ENCODE data around the gene AKAP8. TPM values are rescaled to one million over a fixed set of nuclear protein-coding genes. Genes with fewer than 3 reads are reported as not detected.

The AKAP8 gene
- total and polyA plus RNA-seq, 9 of the 15 experiments (the other 6 are each of a cell fraction or from before 2014, with no cell fraction given) = 3.4 to 56.5 (median 15.0) TPM

GRCh38 chr19:15399234-15399515 lies 19.6 kb upstream of the AKAP8 start:
- H3K9me1 ChIP-seq (ENCODE audit: control insufficient read depth, insufficient read depth, low read length) = peaks cover 3% of the 10 kb centered on the region
- H3K4me1 ChIP-seq (replicated peaks in 1 of 2; ENCODE audit: control insufficient read depth in 2 of 2, insufficient read depth in 2 of 2, low read length in 2 of 2) = peaks cover 0 to 16% of the 10 kb centered on the region in 2 experiments; a peak in 2 of 5 replicates
- H3K27ac ChIP-seq (ENCODE audit: extremely low read depth, low read depth, low read length) = no peak overlapping the region
- in situ Hi-C loops (cut with MboI) (no loop called here), intact Hi-C loops (cut with micrococcal nuclease) (no loop called here)
- FAIRE-seq = no peak
- no peak overlapping the region for H2AFZ ChIP-seq (ENCODE audit: low read depth, low read length)
- 95% methylated on average over 3 of the region's 8 CpGs for WGBS (ENCODE audit: insufficient coverage, low coverage, missing lambda C conversion rate)
- no peak overlapping the region for H3K4me2 ChIP-seq (ENCODE audit: insufficient read depth, low read length)
- CTCF ChIA-PET (ENCODE audit: low intra/inter-chr PET ratio) = no interaction called here
- POLR2A ChIA-PET = interaction anchor here (0.7 to 1.4 kb wide), 3 partner anchors 8 to 45 kb away, joined by 3 to 5 read pairs (median 3); no protein-coding TSS in a partner anchor
- no peaks in the 10 kb centered on the region for H3K9me3 ChIP-seq (replicated peaks; ENCODE audit: control insufficient read depth, insufficient read depth, low read depth, low read length)
- no TSS peak for BruUV-seq (replicated peaks)
- H3K36me3 ChIP-seq (ENCODE audit: control insufficient read depth, insufficient read depth, low read length) = peaks cover 91% of the 10 kb centered on the region
- ATAC-seq = no peak
- H4K20me1 ChIP-seq (replicated peaks; ENCODE audit: control insufficient read depth, insufficient read depth, low read length) = peaks cover 11% of the 10 kb centered on the region
- peaks cover 31% of the 10 kb centered on the region for H3K79me2 ChIP-seq (ENCODE audit: control insufficient read depth, insufficient read depth, low read length)
- no peak for DNase-seq (ENCODE audit: extremely low read depth in 1 of 4, low spot score in 3 of 4)
- TF ChIP-seq ZKSCAN3 (CRISPR knock-in tag; IDR thresholded peaks at IDR 0.05) (no peak), ZHX1 (conservative IDR thresholded peaks at IDR 0.05; ENCODE audit: low read length) (no peak), ZNF764 (CRISPR knock-in tag; IDR thresholded peaks at IDR 0.05; ENCODE audit: low read depth) (no peak)
- H3K27me3 ChIP-seq (ENCODE audit: control insufficient read depth in 2 of 2, insufficient read depth in 2 of 2, low read length in 2 of 2) = no peaks in the 10 kb centered on the region
- no peak overlapping the region; a peak in 1 of 4 replicates for H3K9ac ChIP-seq (ENCODE audit: insufficient read depth in 1 of 2, low read depth in 2 of 2, low read length in 2 of 2)
- H3K4me3 ChIP-seq = no peak overlapping the region
